CD14-positive monocyte (primary cell): Measurements from ENCODE around the gene PIWIL4. TPM values are rescaled to one million over a fixed set of nuclear protein-coding genes. Genes with fewer than 3 reads are reported as not detected.
A peak's percentile ranks its signal among the peaks of the same experiment; 100 is the strongest.

ENCODE experiments used
- DNase-seq, 3 donors: peaks; one replicate each; pipeline ENCODE4 v3.0.0-alpha.2; 2011 to 2022
- H2AFZ ChIP-seq: 2 replicates; pipeline ENCODE4 v1.6.0; 2012; ENCODE audit warnings: mild to moderate bottlenecking, low read depth, low read length, inconsistent platforms; ENCODE audit not compliant: insufficient read depth, poor library complexity, severe bottlenecking
- H3K27ac ChIP-seq, 2 donors: 1 replicate in 1 of 2; 2 replicates in 1 of 2; pipeline ENCODE4 v1.5.1; 2012 to 2013; ENCODE audit warnings: low read length in 2 of 2, control low read depth in 1 of 2, inconsistent platforms in 1 of 2, low read depth in 1 of 2, mild to moderate bottlenecking in 1 of 2
- H3K27me3 ChIP-seq, 2 donors: one replicate each; pipeline versions ENCODE4 v1.6.0 to v1.6.1; 2011 to 2013; ENCODE audit warnings: low read length in 2 of 2; ENCODE audit not compliant: control insufficient read depth in 2 of 2, insufficient read depth in 2 of 2
- H3K36me3 ChIP-seq, 2 donors: replicated peaks in 1 of 2; 1 replicate in 1 of 2; 2 replicates in 1 of 2; pipeline versions ENCODE4 v1.5.1 to v1.6.1; 2012 to 2013; ENCODE audit warnings: low read length in 2 of 2, control low read depth in 1 of 2, inconsistent platforms in 1 of 2, mild to moderate bottlenecking in 1 of 2; ENCODE audit not compliant: insufficient read depth in 2 of 2, control insufficient read depth in 1 of 2
- H3K4me1 ChIP-seq, 2 donors: 1 replicate in 1 of 2; 2 replicates in 1 of 2; pipeline versions ENCODE4 v1.5.1 to v1.6.1; 2012 to 2013; ENCODE audit warnings: low read length in 2 of 2, control low read depth in 1 of 2, inconsistent platforms in 1 of 2, mild to moderate bottlenecking in 1 of 2, moderate library complexity in 1 of 2; ENCODE audit not compliant: insufficient read depth in 2 of 2, control insufficient read depth in 1 of 2
- H3K4me2 ChIP-seq: replicated peaks from 2 replicates; pipeline ENCODE3; 2012; ENCODE audit warnings: low read length, moderate library complexity, mild to moderate bottlenecking; ENCODE audit not compliant: poor library complexity, severe bottlenecking; ENCODE audit errors: extremely low read depth
- H3K4me3 ChIP-seq, 3 experiments: fragments of 200-600 bp in 1 of 3; sonication (generic) in 1 of 3; replicated peaks in 1 of 3; 1 replicate in 2 of 3; 2 replicates in 1 of 3; pipeline ENCODE4 v1.5.1; 2011 to 2013; ENCODE audit warnings: low read length in 3 of 3, mild to moderate bottlenecking in 3 of 3, control low read depth in 2 of 3, low read depth in 2 of 3, inconsistent platforms in 1 of 3, moderate library complexity in 1 of 3
- H3K79me2 ChIP-seq: 2 replicates; pipeline ENCODE4 v1.6.0; 2012; ENCODE audit warnings: mild to moderate bottlenecking, control low read depth, inconsistent platforms, low read length, moderate library complexity; ENCODE audit not compliant: insufficient read depth
- H3K9ac ChIP-seq: 2 replicates; pipeline ENCODE4 v1.6.0; 2017; ENCODE audit warnings: low read length, mild to moderate bottlenecking; ENCODE audit not compliant: insufficient read depth, poor library complexity, severe bottlenecking
- H3K9me3 ChIP-seq, 2 donors: replicated peaks in 1 of 2; 1 replicate in 1 of 2; 2 replicates in 1 of 2; pipeline versions ENCODE4 v1.5.1 to v1.6.1; 2012 to 2013; ENCODE audit warnings: low read length in 2 of 2, control low read depth in 1 of 2; ENCODE audit not compliant: control insufficient read depth in 1 of 2, insufficient read depth in 1 of 2
- H4K20me1 ChIP-seq: 2 replicates; pipeline ENCODE4 v1.6.0; 2012; ENCODE audit warnings: mild to moderate bottlenecking, low read length, control low read depth, moderate library complexity; ENCODE audit not compliant: insufficient read depth
- H3K27ac Mint-ChIP-seq, 7 donors: one replicate each; pipeline ENCODE4 v1.8.0; 2020; ENCODE audit warnings: mild to moderate bottlenecking in 7 of 7, mixed read lengths in 7 of 7, moderate library complexity in 6 of 7, inconsistent platforms in 2 of 7
- H3K27me3 Mint-ChIP-seq, 3 donors: one replicate each; pipeline ENCODE4 v1.8.0; 2021 to 2022; ENCODE audit warnings: low read depth in 3 of 3, mild to moderate bottlenecking in 3 of 3, mixed read lengths in 3 of 3, moderate library complexity in 3 of 3, inconsistent platforms in 1 of 3
- H3K36me3 Mint-ChIP-seq, 2 donors: one replicate each; pipeline ENCODE4 v1.8.0; 2020; ENCODE audit warnings: mixed read lengths in 2 of 2, inconsistent platforms in 1 of 2, mild to moderate bottlenecking in 1 of 2
- H3K4me1 Mint-ChIP-seq: one replicate; pipeline ENCODE4 v1.8.0; 2020; ENCODE audit warnings: mild to moderate bottlenecking, mixed read lengths
- H3K4me3 Mint-ChIP-seq, 2 donors: one replicate each; pipeline ENCODE4 v1.8.0; 2020; ENCODE audit warnings: mild to moderate bottlenecking in 2 of 2, mixed read lengths in 2 of 2, moderate library complexity in 1 of 2
- H3K9me3 Mint-ChIP-seq, 7 donors: one replicate each; pipeline ENCODE4 v1.8.0; 2020 to 2022; ENCODE audit warnings: mixed read lengths in 7 of 7, mild to moderate bottlenecking in 6 of 7, moderate library complexity in 6 of 7, inconsistent platforms in 2 of 7
- WGBS: methylation state at CpG from one replicate; pipeline ENCODE4 v1.1.5; 2013; ENCODE audit warnings: missing lambda C conversion rate; ENCODE audit not compliant: insufficient coverage; 5-methylcytosine and 5-hydroxymethylcytosine counted together
- intact Hi-C, 2 donors: fragments of 100-400 bp; cut with micrococcal nuclease; formaldehyde crosslinking; loops; one replicate each; pipeline versions ENCODE4 v1.15.0 to v1.15.1; 2023
- polyA plus RNA-seq, 3 donors: library from polyadenylated mRNA; depleted of rRNA in 1 of 3; unstranded in 2 of 3; stranded (reverse) in 1 of 3; fragments of 300-500 nt in 2 of 3; fragments of >200 nt in 1 of 3; fragmentation: Illumina TruSeq in 2 of 3; gene quantifications; 1 replicate in 2 of 3; 2 replicates in 1 of 3; pipeline ENCODE4 v1.2.3, GENCODE V29; 2012 to 2021
- TF ChIP-seq, protein P1 (sequence below): fragments of 200-600 bp; IDR thresholded peaks from one replicate; pipeline ENCODE4 v1.8.0; 2022; ENCODE audit warnings: antibody characterized with exemption, mild to moderate bottlenecking

Gene PIWIL4
- polyA plus RNA-seq, 3 donors, result 0.98 to 14.2 (median 1.1) TPM

- Mint-ChIP-seq H3K27me3 (no peaks in the 10 kb centered on the region), H3K36me3 (peaks cover 42 to 54% of the 10 kb centered on the region in 2 donors), H3K9me3 (no peaks in the 10 kb centered on the region), H3K4me1 (peaks cover 36% of the 10 kb centered on the region), H3K4me3 (no peak overlapping the region), H3K27ac (peak overlapping the region in 4 of 7 donors; percentile 14 to 72 (median 41))
- no CpG with 5 or more reads among the region's 5 CpGs for WGBS
- Histone ChIP-seq H3K36me3 (peaks cover 29 to 37% of the 10 kb centered on the region in 2 donors), H3K79me2 (peaks cover 37% of the 10 kb centered on the region), H4K20me1 (no peaks in the 10 kb centered on the region), H3K9ac (no peak overlapping the region), H3K4me2 (no peak overlapping the region), H3K4me1 (peaks cover 32 to 37% of the 10 kb centered on the region in 2 donors), H3K27ac (no peak overlapping the region), H3K27me3 (no peaks in the 10 kb centered on the region), H3K4me3 (no peak overlapping the region), H2AFZ (no peak overlapping the region), H3K9me3 (no peaks in the 10 kb centered on the region)
- intact Hi-C loops, result no loop called here
- DNase-seq, result no peak
- TF ChIP-seq, protein P1, sequence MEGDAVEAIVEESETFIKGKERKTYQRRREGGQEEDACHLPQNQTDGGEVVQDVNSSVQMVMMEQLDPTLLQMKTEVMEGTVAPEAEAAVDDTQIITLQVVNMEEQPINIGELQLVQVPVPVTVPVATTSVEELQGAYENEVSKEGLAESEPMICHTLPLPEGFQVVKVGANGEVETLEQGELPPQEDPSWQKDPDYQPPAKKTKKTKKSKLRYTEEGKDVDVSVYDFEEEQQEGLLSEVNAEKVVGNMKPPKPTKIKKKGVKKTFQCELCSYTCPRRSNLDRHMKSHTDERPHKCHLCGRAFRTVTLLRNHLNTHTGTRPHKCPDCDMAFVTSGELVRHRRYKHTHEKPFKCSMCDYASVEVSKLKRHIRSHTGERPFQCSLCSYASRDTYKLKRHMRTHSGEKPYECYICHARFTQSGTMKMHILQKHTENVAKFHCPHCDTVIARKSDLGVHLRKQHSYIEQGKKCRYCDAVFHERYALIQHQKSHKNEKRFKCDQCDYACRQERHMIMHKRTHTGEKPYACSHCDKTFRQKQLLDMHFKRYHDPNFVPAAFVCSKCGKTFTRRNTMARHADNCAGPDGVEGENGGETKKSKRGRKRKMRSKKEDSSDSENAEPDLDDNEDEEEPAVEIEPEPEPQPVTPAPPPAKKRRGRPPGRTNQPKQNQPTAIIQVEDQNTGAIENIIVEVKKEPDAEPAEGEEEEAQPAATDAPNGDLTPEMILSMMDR, result no peak
Measured at GRCh38 chr11:94586546-94586945, 19.4 kb downstream of the PIWIL4 start.

DNA sequence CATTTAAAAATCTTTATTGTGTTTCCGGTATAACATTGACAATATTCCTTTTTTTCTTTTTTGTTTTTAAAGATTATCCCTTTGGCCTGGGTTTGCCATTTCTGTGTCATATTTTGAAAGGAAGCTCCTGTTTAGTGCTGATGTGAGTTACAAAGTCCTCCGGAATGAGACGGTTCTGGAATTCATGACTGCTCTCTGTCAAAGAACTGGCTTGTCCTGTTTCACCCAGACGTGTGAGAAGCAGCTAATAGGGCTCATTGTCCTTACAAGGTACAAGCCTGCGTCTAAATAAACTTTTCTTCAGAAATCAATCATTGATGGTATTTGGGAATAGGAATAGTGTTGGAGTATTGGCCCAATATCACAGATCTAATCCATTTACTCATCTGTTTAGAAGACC, 19.8 kb downstream of the PIWIL4 start:
- Mint-ChIP-seq H3K27ac (peak overlapping the region in 1 of 7 donors; percentile 62), H3K27me3 (peaks cover 0 to under 1% (median 0%) of the 10 kb centered on the region in 3 donors), H3K9me3 (no peaks in the 10 kb centered on the region), H3K36me3 (peaks cover 44 to 57% of the 10 kb centered on the region in 2 donors), H3K4me3 (no peak overlapping the region), H3K4me1 (peaks cover 31% of the 10 kb centered on the region)
- intact Hi-C loops, result no loop called here
- TF ChIP-seq, protein P1, result no peak
- no peaks in the 10 kb centered on the region for H4K20me1 ChIP-seq
- H3K9me3 ChIP-seq, result no peaks in the 10 kb centered on the region
- no peak for DNase-seq
- no peaks in the 10 kb centered on the region for H3K27me3 ChIP-seq
- peaks cover 28 to 33% of the 10 kb centered on the region in 2 donors for H3K4me1 ChIP-seq
- peaks cover 29 to 42% of the 10 kb centered on the region in 2 donors for H3K36me3 ChIP-seq
- no peak overlapping the region for H3K27ac ChIP-seq
- no peak overlapping the region for H3K4me3 ChIP-seq
- H3K79me2 ChIP-seq, result peaks cover 32% of the 10 kb centered on the region
- 94% methylated on average over 2 of the region's 5 CpGs for WGBS
- H2AFZ ChIP-seq, result no peak overlapping the region
- H3K4me2 ChIP-seq, result no peak overlapping the region
- H3K9ac ChIP-seq, result no peak overlapping the region
